Endothelial cell of umbilical vein (primary cell): ENCODE data around the gene IL25.

Experiments used
- CTCF ChIP-seq, 2 donors: IDR thresholded peaks; 1 replicate in 1 of 2; 2 replicates in 1 of 2; pipeline ENCODE4 v1.5.1; 2011; ENCODE audit warnings: low read length in 2 of 2, mild to moderate bottlenecking in 2 of 2, moderate library complexity in 2 of 2, control low read depth in 1 of 2, inconsistent platforms in 1 of 2, low read depth in 1 of 2; ENCODE audit not compliant: insufficient read depth in 1 of 2; ENCODE audit errors: extremely low read depth in 1 of 2
- EZH2 ChIP-seq: IDR thresholded peaks from 2 replicates; pipeline ENCODE4 v1.6.1; 2012; ENCODE audit warnings: borderline replicate concordance, low read depth, mild to moderate bottlenecking, moderate library complexity, low read length, inconsistent platforms; ENCODE audit not compliant: severe bottlenecking
- FOS ChIP-seq: IDR thresholded peaks from 2 replicates; pipeline ENCODE4 v1.6.1; 2011; ENCODE audit warnings: mild to moderate bottlenecking, low read length, moderate library complexity, borderline replicate concordance; ENCODE audit not compliant: insufficient read depth
- JUN ChIP-seq: IDR thresholded peaks from 2 replicates; pipeline ENCODE4 v1.6.1; 2011; ENCODE audit warnings: borderline replicate concordance, low read depth; ENCODE audit not compliant: insufficient read length, insufficient read depth
- MAX ChIP-seq: IDR thresholded peaks from 2 replicates; pipeline ENCODE4 v1.6.1; 2011; ENCODE audit not compliant: insufficient read depth, insufficient read length
- MYC ChIP-seq: IDR thresholded peaks from one replicate; pipeline ENCODE4 v1.6.1; 2011; ENCODE audit warnings: mild to moderate bottlenecking, low read depth, low read length
- POLR2A ChIP-seq: IDR thresholded peaks from 2 replicates; pipeline ENCODE4 v1.6.1; 2012; ENCODE audit warnings: low read depth, mild to moderate bottlenecking, control low read depth, low read length
- POLR2AphosphoS5 ChIP-seq: IDR thresholded peaks from 2 replicates; pipeline ENCODE4 v1.6.1; 2012; ENCODE audit warnings: low read depth, mild to moderate bottlenecking, control low read depth, low read length, moderate library complexity; ENCODE audit not compliant: insufficient read depth

DNA sequence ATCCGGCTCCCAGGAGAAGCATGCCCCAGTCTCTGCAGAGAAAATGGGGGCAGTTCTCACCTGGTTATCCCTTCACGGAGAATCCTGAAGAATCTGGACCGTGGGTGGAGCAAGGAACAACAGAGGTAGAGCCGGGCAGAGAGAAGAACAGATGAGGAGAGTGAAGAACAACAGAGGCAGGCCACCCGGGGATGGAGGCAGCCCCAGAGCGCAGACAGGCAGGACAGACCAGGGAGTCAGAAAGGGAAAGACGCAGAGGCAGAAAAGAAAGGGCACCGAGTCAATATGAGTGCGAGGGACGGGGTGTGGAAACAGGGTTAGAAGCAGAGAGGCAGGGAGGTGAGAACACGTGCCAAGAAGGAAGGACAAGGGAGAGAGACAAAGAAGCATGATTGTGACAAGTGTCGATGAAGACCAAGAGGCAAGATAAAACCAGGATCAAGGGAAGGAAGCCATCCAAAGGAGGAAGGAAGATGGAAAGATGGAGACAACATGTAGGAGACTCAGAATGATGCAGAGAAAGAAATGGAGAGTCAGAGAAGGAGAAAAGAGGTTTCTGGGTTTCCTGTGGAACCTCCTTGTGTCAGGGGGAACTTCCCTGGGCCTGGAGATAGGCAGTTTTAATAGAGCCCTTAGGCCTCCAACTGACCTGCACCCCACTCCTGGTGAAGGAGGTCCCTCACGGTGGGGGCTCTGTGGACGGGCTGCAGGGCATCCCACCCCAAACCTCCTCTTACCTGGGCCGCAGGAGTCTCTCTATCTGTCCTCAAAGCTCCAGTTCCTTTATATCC is 35.1 kb downstream of the IL25 start, which contains the start of gene MYH6:
- TF ChIP-seq POLR2A (no peak), POLR2AphosphoS5 (no peak), CTCF (IDR thresholded peaks at IDR 0.05; ENCODE audit: extremely low read depth in 1 of 2, insufficient read depth in 1 of 2, low read depth in 1 of 2, low read length in 2 of 2) (no peak), EZH2 (no peak), FOS (no peak), MYC (no peak), MAX (no peak), JUN (no peak)
